NCI-H2081 treated with DMSO at 0.1 percent for 48 hours (cell line): Measurements from ENCODE around the gene UBAC1.
"Not testable (repeated sequence)": the region's sequence is repeated elsewhere in the genome, so short reads cannot be mapped to it uniquely, and the experiment has no call there.

Experiments used
- DNase-seq: peaks from one replicate; lab custom pipeline; 2025; lab: John Stamatoyannopoulos, UW

UBAC1 gene

GRCh38 chr9:135978642-135979546 lies 17.7 kb upstream of the UBAC1 start:
- no peak for DNase-seq

- no peak for DNase-seq
Observed at GRCh38 chr9:135976944-135977343, 15.8 kb upstream of the UBAC1 start.

GRCh38 chr9:135976531-135976930 lies 15.4 kb upstream of the UBAC1 start:
- DNase-seq = no peak

- DNase-seq = no peak
Observed at GRCh38 chr9:135975834-135976233, 14.7 kb upstream of the UBAC1 start.

- DNase-seq = no peak
Observed at GRCh38 chr9:135974220-135974573, 13.0 kb upstream of the UBAC1 start.

- no peak for DNase-seq
Observed at GRCh38 chr9:135973277-135974219, 12.4 kb upstream of the UBAC1 start.

GRCh38 chr9:135971892-135972291 lies 10.7 kb upstream of the UBAC1 start:
- no peak for DNase-seq

GRCh38 chr9:135971111-135971766 lies 10.1 kb upstream of the UBAC1 start:
- DNase-seq = no peak

- no peak for DNase-seq
Observed at GRCh38 chr9:135970128-135970815, 9.1 kb upstream of the UBAC1 start.

- DNase-seq = no peak
Observed at GRCh38 chr9:135969064-135969683, 8.0 kb upstream of the UBAC1 start.

GRCh38 chr9:135968601-135969000 lies 7.4 kb upstream of the UBAC1 start:
- DNase-seq = no peak

- DNase-seq = no peak
Observed at GRCh38 chr9:135968083-135968476, 6.9 kb upstream of the UBAC1 start.

- not testable (repeated sequence) for DNase-seq
Observed at GRCh38 chr9:135966916-135967260, 5.7 kb upstream of the UBAC1 start.

GRCh38 chr9:135965124-135965756 lies 4.1 kb upstream of the UBAC1 start:
- DNase-seq = no peak

- DNase-seq = no peak
Observed at GRCh38 chr9:135963938-135964337, 2.8 kb upstream of the UBAC1 start.

GRCh38 chr9:135963338-135963737 lies 2.2 kb upstream of the UBAC1 start:
- DNase-seq = no peak

GRCh38 chr9:135962696-135963307 lies 1.6 kb upstream of the UBAC1 start:
- DNase-seq = no peak

GRCh38 chr9:135961811-135962695 lies 880 bp upstream of the UBAC1 start:
- DNase-seq = no peak
